Suppressor macrophage treated with lipopolysaccharide for 4 hours (primary cell): Measurements from ENCODE around the gene PCCB.
A peak's percentile ranks its signal among the peaks of the same experiment; 100 is the strongest.
"Not testable (repeated sequence)": the region's sequence is repeated elsewhere in the genome, so short reads cannot be mapped to it uniquely, and the experiment has no call there.

ENCODE experiments used
- DNase-seq: peaks from one replicate; pipeline ENCODE4 v3.0.0-alpha.2; 2020

Gene PCCB

GRCh38 chr3:136250059-136250902, at the start of gene PCCB:
Gene PCCB (plus strand): TSS chr3:136250340. CDS start chr3:136250376, 36 bp downstream.
- peak; percentile 95 for DNase-seq

GRCh38 chr3:136207489-136208115, 42.5 kb upstream of the PCCB start:
- no peak for DNase-seq

DNA sequence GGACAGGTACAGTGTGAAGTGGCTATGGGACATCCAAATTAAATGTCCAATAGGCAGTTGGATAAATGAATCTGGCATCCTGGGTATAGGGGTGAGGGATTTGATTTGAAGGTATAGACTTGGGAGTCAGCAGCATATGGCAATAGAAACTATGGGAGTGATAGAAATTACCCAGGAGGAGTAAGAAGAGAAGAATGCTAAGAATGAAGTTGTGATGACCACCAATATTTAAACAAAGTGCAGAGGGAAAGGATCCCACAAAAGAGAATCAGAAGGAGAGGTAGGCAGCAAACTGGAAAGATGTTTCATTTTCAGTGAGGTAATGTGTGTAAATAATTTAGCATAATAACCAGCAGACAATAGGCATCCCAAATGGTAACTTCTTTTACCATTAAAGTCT, 40.2 kb upstream of the PCCB start:
- no peak for DNase-seq

DNA sequence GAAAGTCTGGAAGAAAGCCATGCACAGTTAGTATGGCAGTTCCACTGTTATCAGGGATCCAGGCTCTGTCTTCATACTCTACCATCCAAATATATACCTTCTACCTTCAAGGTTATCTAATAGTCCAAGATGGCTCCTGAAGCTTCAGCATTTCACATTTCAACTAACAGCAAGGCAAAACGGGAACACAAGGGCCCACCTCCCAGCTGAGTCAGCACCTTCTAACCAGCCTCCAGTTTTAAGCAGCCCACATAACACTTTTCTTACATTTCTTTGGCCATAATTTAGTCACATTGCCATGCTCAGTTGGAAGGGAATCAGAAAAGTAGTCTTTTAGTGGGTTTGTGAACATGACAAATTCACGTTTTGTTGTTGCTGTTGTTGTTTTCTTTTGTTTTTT, 38.6 kb upstream of the PCCB start:
- no peak for DNase-seq

DNA sequence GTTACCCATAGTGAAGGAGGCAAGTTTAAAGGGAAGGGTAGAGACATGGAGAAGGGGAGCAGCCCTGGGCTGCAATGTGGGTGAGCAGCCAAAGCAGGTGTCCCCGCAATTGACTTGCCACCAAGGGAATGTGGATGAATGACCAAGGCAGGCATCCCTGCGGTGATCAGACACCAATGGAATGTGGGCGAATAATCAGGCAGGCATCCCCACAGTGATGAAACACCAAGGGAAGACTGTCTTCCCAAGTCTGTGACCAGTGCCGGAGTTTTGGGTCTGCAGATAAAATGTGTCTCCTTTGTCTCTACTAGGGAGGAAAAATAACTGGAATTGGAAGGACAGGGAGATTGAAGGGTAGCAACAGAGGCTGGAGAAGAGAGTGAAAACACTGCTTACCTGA, 27.4 kb upstream of the PCCB start:
- not testable (repeated sequence) for DNase-seq

DNA sequence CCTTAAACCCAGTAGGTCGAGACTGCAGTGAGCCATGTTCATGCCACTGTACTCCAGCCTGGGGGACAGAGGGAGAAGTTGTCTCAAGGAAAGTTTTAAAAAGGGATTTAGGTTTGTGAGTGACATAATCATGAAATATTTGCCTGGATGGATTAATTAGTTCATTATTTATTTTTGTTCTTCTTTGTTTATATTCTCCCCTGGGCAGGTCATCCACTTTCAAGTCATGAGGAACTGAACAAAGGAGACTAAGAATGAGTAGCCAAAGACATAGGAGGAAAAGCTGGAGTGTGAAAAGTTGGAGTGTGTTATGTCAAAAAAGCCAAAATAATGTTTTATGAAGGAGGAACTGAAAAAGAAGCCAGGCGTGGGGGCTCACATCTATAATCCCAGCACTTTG, 17.7 kb upstream of the PCCB start:
- no peak for DNase-seq

GRCh38 chr3:136235545-136235944, 14.6 kb upstream of the PCCB start:
- DNase-seq, result no peak

DNA sequence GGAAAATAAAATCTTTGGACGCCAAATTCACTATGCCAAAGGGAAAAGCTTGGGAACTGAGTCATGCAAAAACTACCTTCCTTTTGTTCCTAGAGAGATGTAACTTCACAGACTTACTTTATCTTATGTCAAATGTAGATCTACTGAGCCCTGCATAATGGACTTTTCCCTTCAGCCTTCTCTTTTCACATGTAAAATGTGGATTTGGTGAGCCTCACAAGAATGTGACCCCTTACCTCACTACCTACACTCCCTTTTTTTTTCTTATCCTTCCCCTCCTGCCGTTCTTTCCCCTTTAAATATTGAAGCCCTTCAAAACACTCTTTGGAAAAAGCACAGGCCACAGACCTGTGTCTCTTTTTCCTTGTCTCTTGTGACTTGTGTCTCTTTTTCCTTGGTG, 14.0 kb upstream of the PCCB start:
- no peak for DNase-seq

- DNase-seq, result no peak
Measured at GRCh38 chr3:136237103-136237502, 13.0 kb upstream of the PCCB start.

- DNase-seq, result no peak
Measured at GRCh38 chr3:136237961-136238649, 12.0 kb upstream of the PCCB start.

DNA sequence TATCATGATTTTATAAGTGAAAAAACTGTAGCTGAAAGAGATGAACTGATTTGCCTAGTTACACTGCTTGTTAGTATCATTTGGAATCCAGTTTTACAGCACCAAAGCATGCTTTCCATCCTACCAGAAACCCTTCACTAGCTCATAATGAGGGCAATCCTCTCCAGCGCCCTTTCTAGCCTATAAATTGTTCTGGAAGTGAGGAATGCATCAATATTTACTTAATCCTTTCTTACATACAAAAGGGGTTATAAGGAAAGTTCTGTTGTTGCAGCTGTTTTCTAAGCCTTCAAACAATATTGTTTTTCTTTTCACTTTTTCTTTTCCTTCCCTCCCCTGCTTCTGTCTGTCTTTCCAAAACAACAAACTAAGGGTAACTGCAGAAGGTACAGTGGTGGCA, 11.0 kb upstream of the PCCB start:
- no peak for DNase-seq

GRCh38 chr3:136245691-136246090, 4.4 kb upstream of the PCCB start:
- no peak for DNase-seq

DNA sequence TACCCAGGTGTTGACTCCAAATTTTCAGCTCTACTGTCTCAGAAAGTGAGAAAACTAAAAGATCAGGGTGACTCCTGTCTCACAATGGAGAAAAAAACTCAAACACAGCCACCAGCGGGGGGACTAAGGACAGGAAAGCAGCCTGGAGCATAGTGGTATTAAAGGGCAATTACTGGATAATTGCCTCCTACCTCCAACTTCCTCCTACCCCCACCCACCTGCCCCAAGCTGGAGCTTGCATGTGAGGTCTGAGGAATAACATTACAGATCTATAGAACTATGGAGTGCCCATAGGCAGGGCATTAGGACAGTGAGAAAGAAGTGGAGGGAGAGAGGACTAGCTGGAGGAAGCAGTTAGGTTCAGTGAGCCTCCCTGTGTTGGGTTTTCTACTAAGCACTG, 2.7 kb upstream of the PCCB start:
- DNase-seq, result no peak

DNA sequence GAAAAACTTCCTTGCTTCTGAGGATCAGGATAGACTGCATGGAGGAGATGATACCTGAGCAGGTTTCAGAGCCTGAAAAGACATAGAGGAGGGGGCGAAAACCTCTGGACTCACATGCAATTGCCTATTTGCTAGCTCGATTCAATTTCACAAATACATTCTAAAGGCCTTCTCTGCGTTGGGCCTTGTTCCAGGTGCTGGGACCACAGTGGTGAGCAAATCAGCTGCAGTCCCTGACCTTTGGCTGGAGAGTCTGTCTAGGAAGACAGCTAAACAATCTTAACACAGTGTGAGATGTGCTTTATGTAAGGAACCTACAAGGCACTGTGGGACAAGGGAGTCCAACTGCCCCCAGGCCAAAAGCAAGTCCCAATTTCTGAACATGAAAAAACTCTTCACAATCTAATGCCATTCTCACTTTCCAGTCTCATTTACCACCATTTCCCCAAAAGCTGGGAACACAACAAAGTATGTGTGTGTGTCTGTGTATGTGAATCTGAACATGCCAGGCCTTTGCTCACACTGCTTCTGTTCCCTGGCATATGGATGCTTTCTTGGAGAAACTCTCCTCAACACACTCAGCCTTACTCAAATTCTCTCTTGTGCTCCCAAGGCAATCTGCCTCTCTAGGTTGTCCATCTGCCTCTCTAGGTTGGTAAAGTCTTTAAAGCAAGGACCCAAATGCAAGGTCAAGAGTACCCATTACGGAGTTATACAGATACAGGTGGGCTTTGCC, 2.1 kb upstream of the PCCB start:
- no peak for DNase-seq

DNA sequence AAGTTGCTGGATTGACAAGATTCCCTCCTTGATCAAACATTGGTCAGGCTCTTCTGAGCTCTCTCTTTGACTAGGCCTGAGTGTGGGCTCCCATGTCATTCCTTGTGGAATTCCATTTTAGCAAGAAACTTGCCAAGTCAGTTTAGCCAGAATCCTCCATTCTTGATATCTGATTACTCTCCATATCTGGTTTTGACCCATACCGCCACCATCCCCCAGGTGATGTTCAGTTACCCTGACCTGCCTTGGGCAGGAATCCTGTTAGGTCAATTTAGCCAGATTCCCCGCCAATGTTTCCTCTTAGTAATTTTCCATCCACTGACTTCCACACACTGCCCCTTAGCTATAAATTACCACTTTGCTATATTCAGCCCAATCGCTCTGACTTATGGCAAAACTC, 1.0 kb upstream of the PCCB start:
- no peak for DNase-seq

DNA sequence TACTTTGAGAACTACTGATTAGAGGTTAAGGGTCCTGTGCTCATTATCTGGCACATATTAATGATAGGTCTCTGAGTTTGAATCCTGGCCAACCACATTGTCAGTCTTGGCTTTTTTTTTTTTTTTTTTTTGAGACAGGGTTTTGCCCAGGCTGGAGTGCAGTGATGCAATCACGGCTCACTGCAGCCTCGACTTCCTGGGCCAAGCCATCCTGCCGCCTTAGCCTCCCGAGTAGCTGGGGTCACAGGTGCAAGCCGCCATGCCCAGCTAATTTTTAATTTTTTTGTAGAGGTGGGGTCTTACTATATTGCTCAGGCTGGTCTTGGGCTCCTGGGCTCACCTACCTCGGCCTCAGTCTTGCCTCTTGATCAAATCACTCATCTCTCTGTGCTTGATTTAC, 547 bp upstream of the PCCB start:
- no peak for DNase-seq

- DNase-seq, result peak; percentile 53
Measured at GRCh38 chr3:136250903-136251460, 842 bp downstream of the PCCB start.

DNA sequence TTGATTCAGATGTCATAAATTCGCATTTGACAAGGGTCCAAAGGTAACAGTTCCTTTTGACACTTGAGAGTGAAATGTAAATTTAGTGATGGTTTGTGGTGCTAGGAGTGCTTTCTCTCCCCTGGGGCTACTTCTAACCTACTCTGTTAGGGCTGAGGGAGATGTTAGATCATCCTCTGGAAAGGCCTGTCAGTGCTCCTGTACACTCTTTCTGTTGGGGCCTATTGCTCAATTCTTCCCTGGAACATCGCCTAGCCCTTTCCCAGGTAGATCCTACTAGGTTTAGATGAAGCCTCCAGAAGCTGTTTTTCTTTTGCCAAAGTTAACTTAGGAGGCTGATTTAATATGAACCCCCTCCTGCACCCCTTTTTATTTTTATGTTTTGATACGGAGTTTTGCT, 1.4 kb downstream of the PCCB start:
- DNase-seq, result no peak

- DNase-seq, result no peak
Measured at GRCh38 chr3:136255672-136256406, 5.7 kb downstream of the PCCB start.

DNA sequence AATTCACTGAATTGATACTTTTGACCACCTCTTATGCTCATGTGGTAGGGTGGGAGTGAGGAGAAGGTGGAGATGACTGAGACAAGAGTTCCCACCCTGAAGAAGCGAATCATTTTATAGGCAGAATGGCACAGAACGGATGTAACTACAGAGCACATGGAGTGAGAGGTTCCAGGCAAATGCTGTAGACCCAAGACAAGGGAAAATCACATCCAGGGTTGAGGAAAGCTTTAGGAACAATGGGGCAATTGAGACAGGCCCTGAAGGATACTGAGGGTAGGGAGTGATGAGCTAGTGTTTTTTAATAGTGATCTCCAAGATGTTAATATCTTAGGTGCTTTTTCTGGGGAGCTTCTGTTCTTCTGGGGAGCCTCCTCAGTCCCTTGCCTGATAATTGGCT, 8.1 kb downstream of the PCCB start:
- no peak for DNase-seq

- no peak for DNase-seq
Measured at GRCh38 chr3:136261826-136262225, 11.7 kb downstream of the PCCB start.

DNA sequence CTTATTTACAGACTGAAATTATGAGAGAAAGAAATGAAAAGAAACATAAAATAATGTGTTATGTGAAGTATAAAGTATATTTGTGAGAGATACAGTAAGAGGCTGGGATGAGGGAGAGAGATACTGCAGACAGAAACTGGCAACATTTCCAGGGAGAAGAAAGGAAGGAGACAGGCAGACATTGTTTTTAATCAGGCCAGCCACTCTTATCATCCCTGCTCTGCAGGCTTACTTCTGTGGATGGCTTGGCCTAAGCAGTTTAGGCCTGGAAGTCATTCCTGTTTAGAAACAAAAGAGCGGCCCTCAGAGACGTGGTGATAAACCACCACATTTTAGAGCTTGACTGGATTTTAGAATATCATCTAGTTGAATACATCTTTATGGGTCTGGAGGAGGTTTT, 12.4 kb downstream of the PCCB start:
- no peak for DNase-seq
